Cortex of kidney (tissue), 1 donor: Measurements from ENCODE around the gene PLEKHA8.

Experiments used
- DNase-seq: peaks from one replicate; lab custom pipeline; 2025; lab: John Stamatoyannopoulos, UW

PLEKHA8 gene, protein sequence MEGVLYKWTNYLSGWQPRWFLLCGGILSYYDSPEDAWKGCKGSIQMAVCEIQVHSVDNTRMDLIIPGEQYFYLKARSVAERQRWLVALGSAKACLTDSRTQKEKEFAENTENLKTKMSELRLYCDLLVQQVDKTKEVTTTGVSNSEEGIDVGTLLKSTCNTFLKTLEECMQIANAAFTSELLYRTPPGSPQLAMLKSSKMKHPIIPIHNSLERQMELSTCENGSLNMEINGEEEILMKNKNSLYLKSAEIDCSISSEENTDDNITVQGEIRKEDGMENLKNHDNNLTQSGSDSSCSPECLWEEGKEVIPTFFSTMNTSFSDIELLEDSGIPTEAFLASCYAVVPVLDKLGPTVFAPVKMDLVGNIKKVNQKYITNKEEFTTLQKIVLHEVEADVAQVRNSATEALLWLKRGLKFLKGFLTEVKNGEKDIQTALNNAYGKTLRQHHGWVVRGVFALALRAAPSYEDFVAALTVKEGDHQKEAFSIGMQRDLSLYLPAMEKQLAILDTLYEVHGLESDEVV

DNA sequence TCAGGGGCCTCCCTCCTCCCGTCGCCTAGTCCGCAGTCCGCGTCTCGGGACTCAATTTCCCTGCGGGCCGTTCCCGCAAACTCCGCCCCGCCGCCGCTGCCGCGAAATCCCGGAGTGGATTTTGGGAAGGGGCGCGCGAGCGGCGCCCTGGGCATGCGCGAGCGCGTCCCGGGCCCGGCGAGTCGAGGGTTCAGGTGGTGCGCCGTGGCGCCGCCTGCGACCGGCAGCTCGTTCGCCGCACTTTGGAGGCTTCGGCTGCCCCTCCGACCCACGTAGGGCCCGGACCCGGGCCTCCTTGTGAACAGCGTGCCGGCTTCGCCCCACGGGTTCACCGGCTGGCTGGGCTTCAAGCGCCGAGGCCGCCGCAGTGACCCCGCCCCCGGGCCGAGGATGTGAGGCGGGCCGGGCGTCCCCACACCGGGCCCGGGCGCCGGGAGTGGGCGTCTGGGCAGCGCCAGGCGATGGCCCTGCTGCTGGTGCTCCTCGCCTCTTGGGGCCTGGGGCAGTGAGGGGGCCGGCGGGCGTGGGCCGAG, at the start of gene PLEKHA8:
Gene PLEKHA8 (plus strand): TSS at position 197 of the 533 bp plus-strand sequence. CDS start 351 bp downstream, outside the sequence.
- DNase-seq: peak; percentile 40

DNA sequence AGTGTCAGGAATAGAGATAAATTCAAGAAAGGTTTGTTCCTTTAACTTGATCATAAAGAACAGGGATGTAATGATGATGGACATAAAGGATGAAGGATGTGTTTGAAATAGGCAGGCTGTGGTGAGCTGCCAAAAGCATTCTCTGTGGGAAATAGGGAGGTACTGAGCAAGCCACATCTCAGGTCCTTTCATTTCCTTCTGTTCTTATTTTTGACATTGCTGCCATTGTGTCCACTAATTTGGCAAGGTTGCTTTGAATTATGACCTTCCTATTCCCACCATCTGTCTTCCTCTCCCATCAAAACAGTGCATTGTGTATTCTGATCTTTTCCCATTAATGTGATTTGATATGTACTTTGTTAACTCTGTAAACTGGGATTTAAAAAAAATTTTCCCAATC, 48.1 kb upstream of the PLEKHA8 start:
- DNase-seq: no peak

DNA sequence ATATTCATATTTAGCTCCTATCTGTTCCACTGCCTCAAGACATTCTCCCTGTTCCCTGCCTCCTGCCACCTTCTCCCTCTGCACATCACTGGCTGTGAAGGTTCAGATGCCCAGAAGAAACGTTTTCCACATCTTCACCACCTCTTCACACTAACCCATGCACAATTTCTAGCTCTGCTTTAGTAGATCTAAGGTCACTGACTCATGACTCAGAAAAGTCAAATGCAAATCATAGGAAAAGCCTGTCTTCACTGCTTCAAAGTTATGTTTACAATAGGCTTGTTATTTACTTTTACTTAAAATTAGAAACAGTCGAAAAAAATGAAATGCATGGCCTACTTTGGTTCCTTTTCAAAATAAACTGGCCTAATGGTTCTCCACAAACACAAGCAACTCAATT, 41.1 kb upstream of the PLEKHA8 start:
- no peak for DNase-seq

DNA sequence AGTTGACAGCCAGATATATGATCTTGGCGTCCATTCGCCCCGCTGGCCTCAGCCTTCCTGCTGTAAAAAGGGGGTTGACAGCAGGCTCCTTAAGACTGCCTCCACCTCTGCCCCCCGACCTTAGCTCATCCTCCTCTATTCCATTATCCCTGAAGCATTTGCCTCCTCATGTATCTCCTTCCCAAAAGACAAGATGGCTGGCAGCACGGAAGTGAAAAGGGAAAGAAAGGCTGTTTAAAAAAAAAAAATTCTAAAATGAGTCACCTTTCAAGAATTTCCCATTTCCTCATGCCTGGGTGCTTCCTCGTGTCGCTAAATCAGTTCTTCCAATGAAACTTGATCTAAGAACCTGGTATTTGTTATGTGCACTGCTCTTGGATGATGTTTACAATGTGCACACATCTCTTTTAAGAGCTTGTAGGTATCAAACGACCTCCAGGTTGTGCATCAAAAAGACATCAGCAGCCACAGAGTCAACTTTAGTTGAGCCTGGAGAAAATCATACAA, 40.3 kb upstream of the PLEKHA8 start:
- DNase-seq: no peak

DNA sequence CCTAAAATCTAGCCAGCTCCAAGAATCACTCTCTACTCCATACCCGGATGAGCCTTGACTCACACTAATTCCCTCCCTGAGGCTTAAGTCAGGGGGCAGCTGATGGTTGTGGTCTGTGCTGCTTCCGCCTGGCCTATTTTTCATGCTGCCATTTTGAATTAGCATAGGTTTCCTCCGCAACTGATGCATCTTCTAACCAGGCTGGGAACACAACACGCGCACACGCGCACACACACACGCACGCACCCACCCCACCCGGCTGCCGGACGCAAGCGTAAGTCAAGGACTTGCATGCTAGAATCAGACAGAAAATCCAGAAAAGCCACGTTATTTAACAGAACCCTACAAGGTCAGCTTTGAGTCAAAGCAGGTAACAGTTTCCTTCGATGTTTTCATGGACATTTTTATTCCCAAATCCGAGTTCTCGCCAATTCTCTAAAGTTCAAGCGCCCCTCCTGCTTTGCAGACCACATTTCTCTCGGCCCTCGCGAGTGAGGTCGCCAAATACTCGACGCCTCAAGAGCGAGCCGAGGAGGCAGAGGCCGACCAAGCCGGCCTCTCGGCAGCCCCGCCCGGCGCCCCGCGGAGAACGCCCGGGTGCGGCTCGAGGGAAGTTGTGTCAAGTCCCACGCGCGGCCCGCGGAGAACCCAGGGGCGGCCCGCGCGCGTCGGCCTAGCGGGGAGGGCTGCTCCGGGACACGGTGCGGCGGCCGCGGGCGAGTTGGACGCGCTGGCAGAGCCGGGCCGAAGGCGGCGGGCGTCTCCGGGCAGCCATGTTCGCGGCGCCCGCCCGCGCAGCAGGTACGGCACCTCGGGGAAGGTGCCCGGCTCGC, 39.6 kb upstream of the PLEKHA8 start:
- DNase-seq: no peak

DNA sequence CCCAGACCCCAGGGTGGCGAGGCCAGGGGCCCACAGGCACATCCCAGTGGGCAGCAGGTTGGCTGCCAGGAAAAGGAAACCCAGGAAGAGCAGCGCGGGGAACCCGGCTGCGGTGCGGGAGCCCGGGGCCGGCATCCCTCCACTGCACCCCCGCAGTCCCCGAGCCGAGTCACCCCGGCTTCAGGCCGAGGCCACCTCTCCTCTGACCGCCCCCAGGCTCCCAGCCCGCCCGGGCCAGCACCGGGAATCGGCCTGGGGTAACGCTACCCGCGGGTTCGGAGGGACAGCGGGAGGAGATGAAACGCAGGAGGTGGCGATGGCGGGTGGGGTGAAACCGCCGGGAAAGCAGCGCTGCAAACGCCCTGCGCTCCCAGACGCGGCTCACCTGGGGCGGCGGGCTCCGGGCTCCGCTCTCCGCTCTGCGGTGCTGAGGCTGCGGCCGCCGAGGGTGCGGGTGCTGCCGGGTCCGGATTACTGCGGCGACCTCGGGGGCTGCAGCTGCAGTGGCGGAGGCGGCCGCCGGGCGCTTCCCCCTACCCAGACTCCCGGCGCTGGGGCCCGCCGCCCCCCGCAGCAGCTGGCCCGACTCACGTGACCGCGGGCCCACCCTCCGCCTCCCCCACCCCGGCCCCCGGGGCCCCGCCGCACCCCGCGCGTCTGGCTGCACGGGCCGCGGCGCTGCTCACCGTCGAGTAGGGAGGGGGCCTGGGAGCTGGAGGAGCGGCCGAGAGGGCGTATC, 38.8 kb upstream of the PLEKHA8 start, which contains the start of gene SCRN1:
Gene SCRN1 (minus strand): TSS at position 545 of the 739 bp plus-strand sequence. CDS start 20,734 bp downstream, outside the sequence.
- no peak for DNase-seq

DNA sequence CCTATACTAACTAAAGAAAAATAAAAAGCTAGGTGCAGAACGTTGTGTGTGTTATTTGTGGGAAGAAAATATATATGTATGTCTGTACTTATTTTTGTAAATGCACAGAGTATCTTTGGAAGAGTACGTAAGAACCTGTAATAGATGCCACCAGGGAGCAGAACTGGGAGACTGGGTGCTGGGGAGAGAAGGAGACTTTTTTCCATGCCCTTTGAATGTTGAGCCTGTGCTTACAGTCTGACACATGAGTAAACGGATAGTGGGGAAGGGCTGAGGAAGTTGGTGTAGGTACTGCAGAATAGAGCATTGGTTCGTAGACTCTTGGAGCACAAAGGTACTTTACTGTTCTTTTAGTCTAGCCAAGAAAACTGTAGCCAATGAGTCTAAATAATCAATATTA, 37.3 kb upstream of the PLEKHA8 start:
- DNase-seq: no peak

DNA sequence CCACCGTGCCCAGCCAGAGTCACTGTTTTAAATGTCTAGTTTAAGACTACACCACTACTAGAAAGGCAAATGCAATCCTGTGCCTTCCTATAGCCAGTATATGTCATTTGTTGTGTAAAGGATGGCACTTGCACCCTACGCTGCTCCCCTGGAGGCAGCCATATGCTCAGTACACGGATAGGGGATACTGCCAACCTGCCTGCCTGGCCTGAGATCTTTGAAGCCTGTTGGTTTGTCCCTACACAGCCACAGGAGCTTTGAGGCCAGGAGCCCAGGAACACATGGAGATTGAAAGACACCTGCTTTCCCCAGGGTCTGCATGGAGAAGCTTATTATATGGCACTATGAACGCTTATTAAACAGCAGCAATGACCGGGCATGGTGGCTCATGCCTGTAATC, 36.3 kb upstream of the PLEKHA8 start:
- no peak for DNase-seq

DNA sequence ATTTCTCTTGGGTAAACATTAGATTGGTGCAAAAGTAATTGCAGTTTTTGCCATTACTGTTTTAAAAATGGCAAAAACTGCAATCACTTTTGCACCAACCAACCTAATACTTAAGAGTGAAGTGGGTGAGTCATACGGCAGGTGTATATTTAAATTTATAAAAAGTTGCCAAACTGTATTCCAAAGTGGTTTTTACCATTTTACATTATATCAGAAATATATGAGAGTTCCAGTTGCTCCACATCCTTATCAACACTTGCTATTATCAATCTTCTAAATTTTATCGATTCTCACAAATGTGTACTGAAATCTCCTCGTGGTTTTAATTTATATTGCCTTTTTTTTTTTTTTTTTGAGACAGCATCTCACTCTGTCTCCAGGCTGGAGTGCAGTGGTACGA, 35.1 kb upstream of the PLEKHA8 start:
- DNase-seq: no peak

DNA sequence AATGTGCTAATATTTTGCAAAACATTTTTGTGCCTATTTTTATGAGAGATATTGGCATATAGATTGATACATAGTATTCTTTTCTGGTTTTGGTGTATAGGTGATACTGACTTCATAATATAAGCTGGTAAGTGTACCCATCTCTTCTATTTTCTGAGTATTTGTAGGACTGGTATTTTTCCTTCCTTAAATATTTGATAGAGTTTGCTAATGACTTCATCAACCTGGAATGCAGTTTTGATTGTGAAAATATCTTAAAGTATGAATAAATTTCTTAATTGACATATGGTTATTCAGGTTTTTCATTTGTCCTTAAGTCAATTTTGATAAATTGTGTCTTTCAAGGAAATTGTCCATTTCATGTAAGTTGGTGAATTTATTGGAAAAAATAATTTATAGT, 32.6 kb upstream of the PLEKHA8 start:
- no peak for DNase-seq

DNA sequence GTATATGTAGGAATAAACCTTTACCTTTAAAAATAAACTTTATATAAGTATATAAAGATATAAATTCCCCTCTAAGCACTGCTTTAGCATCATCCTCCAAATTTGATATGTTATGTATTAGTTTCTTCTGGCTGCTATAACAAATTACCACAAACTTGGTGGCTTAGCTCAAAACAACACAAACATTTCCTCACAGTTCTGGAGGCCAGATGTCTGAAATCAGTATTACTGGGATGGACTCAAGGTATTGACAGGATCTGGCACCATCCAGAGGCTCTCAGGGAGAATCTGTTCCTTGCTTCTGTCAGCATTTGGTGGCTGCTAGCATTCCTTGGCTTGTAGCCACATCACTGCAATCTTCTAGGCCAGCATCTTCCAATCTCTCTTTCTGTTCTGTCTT, 31.9 kb upstream of the PLEKHA8 start:
- DNase-seq: no peak

DNA sequence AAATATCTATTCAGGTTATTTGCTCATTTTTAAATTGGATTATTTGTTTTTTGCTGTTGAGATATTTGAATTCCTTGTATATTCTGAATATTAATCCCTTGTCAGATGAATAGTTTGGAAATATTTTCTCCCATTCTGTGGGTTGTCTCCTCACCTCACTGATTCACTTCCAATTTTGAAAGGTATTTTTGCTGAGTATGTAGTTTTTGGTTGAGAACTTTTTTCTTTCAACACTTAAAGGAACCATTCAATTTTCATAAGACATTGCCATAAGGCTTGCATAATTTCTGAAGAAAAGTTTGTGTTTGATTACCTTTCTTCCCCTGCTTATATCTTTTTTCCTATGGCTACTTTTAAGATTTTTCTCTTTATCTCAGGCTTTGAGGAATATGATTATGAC, 29.7 kb upstream of the PLEKHA8 start:
- DNase-seq: no peak

DNA sequence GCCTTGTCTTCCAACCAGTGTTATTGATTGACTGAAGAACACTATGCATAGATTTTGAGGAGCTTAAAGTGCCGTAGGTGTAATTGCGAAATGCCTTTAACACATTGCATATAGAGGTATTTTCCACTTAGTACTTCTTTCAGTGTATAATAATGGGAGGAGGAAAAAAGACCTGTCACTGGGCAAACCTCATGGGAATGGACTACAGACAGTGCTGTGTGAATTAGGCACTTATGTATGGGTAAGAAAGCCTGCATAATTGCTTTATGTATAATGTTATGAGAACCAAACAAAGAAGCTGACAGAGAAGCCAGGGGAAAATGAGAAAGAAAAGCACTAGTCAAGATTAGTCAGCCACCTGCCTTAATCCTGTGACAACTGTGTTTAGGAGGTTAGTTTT, 26.2 kb upstream of the PLEKHA8 start:
- DNase-seq: no peak

DNA sequence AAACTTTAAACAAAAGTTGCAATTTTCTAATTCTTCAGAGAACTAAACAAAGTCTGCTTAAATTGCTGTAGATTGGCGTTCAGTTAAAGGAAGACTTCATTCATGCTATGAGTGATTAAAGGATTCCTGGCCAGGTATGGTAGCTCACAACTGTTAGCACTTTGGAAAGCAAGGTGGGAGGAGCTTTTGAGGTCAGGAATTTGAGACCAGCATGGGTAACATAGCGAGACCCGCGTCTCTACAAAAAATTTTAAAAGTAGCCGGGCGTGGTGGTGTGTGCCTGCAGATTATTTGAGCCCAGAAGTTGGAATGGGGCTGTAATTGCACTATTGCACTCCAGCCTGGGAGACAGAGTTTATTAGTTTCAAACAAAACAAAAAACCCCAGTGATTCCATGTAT, 25.1 kb upstream of the PLEKHA8 start:
- no peak for DNase-seq

DNA sequence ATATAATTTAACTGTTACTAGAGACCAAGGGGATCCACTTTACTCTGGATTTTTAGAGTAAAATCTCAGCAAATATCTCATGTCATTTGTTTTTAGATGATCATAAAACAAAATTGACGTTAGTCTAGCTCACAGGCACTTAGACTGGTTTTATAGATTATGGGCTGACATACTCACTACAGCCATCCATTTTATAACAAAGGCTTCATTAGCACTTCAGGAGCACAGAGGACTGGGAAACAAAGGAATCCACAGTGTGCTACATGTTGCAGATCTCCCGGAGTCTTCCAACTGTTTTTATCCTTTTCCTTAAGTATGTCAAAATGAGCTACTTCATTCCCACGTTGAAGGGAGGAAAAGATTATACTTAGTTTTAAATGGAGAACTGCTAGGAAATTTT, 22.7 kb upstream of the PLEKHA8 start:
- no peak for DNase-seq

DNA sequence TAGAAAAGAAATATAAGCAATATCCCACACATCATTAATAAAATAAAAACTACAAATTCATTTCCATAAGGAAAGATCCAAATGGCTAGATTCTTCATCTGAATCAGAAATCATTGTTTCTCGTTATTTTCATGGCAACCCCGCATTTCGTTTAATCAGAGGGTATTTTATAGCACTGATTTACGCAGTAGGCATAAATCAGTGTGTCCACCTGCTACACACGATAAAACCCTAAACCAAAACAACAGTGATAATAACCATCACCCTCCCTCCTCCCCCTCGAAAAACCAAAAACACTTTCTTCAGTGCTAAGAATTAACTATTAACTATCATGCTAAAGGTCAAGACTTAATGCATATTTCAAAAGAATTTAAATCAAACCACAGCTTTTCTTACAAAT, 18.2 kb upstream of the PLEKHA8 start:
- no peak for DNase-seq

DNA sequence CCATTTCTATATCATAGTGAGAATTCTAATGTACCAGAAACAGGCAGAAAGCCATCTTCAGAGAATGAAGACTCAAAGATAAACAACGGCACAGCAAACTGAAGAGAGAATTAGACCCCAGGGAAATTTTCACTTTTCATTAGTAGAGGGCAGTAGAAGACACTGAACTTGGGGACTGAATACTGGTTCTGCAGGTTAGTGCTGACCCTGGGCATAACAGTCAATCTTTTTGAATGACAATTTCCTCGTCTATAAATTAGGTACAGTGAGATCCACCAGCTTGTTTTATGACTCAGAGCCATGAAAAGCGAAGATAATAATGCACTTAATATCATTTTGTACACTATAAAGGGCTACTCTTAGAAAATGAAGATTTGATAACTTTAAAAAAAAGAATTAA, 15.5 kb upstream of the PLEKHA8 start:
- no peak for DNase-seq

DNA sequence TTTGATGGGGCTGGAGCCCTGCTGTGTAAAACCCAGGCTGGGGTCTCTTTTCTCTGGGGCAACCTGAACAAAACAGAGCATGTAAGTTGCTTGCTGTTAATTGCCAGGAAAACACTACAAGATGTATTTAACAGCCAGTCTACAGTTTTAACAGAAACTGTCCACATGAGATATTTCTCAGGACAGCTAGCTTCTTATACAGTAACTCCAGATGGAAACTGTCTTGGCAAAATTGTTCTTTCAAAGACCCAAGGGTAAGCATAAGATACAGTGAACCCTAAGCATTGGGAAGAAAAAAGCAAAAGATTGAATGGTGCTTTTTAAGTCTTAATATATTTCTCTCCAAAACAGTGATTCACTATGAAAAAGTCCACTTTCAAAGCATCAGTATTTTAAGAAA, 9.8 kb upstream of the PLEKHA8 start:
- DNase-seq: no peak

DNA sequence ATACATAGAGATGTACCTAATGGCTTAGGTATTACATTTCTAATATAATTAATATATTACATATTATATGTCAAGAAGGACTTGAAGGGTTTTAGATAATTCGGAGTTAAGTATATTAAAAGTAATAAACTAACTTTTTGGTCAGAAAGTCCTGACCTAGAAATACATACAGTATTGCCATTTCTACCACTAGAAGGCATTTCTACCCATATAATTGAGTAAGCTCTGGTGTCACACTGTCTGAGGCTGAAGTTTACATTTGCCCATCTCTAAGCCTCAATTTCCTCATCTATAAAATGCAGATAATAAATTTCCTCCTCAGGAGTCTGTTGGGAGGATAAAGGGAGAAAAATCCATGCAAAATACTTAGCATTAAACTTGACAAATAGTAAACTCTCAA, 8.8 kb upstream of the PLEKHA8 start:
- DNase-seq: no peak

DNA sequence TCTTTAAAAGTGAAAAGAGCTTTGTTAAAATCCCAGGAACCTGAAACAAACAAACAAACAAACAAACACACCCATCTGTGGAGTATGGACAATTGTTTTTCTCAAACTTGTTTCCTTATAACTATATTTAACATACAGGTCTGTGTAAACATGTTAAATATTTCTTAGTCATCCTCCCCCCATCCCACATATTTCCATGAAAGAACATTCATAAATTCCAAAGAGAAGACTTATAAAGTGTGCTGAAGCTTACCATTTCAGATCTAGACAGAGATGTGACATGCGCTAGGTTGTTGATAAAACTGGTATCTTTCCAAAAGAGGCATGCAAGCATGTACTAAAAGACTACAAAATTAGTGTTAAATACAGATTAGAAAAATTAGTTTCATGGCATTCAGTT, 8.3 kb upstream of the PLEKHA8 start:
- DNase-seq: no peak

DNA sequence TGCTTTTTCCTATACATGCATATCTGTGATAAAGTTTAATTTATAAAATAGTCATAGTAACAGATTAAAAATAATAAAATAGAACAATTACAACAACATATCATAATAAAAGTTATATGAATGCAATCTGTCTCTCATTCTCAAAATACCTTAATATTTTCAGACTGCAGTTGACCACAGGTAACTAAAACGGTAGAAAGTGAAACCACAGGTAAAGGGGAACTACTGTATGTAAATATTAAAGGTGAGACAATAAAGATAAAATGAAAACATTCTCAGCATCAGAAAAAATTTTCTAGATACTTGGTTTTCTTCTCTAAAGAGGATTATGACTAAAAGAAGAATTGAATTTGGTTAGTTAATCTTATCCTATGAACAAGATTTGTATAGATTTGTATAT, 7.7 kb upstream of the PLEKHA8 start:
- DNase-seq: no peak

DNA sequence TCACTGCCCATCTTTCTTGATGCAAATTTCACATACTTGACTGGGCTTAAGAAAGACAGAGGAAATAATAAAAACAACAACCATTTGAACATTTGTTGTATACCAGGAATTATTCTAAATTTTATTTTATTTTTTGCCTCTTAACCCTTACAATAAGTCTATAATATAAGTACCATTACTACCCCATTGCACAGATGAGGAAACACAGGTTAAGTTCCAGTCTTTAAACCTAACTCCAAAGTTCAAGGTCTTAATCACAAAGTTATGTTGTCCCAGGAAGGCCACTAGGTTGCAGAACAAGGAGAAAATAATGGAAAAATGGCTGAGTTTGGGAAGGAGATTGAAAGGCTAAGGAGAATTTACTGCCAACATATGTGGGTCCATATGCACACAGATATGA, 5.2 kb upstream of the PLEKHA8 start:
- DNase-seq: no peak
